ENCODE measurements around the gene ARID5B.
A peak's percentile ranks its signal among the peaks of the same experiment; 100 is the strongest.

The ARID5B gene

DNA sequence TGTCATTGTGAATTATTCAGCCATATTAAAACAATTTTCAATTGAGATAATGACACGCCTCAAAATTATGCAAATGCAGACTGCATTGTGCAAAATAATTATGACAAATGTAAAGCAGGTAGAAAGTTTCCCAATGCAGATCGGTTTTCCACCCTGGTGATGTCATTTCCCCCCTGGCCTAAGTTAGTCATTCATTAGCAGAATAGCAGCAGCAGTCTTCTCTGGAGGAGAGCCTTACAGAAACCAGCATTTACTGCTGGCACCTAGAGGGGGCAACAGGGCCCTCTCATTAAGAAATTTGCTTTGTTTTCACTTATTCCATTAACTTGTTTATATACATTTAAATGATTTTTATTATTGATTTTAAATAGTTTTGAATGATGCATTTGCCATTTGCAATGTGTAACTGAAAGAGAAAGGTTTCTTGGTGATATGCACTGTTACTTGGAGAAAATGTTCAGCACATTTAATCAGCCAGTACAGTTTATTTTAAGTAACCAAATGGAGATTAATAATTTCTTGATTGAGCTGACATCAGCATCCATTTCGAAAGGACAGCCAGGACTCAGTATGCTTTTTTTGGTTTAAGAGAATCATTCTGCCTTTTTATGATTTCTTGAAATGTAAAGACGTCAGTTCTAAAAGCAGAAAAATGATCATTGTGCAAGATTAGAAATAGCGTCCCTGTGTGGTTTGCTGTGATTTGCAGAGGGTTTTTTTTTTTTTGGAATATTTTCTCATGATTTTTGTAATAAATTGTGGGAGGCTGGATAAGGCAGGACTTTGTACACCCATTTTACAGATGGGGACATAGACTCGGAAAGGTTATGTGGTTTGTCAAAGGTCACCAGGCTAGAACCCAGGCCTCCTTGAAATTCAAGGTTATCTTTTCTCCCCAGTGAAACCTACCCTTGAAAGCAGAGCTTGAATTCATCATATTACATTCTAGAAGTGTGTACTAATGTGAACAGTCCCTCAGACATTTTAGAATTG, 3.5 kb downstream of the ARID5B start:
- DNase-seq = peak; percentile 85

- no peak for DNase-seq
Measured at GRCh38 chr10:61905837-61906561, 4.5 kb downstream of the ARID5B start.

DNA sequence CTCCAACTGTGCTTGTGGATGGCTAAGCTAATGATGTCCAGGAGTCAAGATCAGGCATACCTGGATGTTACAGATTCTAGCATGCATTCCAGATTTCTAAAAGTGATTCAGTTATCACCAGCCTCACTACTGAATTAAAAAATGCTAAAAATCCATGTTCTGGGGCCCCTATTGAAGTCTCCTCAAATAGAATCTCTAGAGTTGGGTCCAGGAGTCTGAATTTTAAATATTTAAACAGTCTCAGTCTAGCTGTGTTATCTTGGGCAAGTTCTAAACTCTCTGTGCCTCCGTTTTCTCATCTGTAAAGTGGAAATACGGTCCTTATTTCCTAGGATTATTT, 5.0 kb downstream of the ARID5B start:
- no peak for DNase-seq

DNA sequence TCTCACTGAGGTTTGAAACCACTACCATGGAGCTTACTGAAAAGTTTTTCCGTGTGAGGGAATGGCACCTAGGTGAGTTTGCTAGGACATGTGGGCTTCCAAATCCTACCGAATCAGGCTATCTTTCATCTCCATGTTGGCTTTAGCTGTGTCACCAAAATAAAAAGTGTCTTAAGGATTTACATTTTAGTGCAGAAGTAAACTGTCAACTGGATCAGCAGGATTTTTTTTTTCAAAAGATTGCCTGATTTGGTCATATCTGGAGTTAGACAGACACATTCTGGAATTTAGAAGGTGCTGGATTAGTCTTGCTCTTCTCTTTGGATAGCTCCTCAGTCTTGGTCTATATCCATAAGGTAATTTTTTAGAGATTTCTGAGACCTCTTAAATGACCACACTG, 5.5 kb downstream of the ARID5B start:
- DNase-seq = no peak

GRCh38 chr10:61907587-61907986, 6.1 kb downstream of the ARID5B start:
- DNase-seq = no peak

DNA sequence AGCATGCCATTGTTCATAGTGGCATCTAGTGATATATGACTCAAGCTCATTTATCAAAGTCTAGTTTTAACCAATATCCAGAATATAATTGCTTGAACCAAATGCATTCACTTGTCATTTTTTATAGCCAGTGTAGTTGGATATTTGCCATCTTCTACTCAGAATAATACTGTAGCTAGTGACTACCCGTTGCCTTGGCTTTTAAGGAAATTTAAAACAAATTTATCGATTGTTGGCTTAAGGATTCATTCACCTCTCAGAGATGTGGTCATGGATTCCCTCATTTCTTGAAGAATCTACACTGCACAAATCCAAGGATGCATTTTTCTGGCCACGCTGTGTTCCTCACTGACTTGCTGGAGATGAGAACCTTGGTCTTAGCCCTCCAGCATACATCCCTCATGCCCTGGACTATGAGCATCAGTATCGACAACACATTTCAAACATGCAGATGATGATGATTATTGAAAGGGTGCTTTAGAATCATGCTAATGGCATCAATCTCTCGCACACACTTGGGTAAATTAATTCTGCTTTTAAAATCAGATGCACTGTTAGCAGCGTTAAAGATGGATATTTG, 8.8 kb downstream of the ARID5B start:
- DNase-seq = no peak

GRCh38 chr10:61910894-61911293, 9.4 kb downstream of the ARID5B start:
- DNase-seq = no peak

GRCh38 chr10:61911425-61911824, 9.9 kb downstream of the ARID5B start:
- no peak for DNase-seq

- DNase-seq = no peak
Measured at GRCh38 chr10:61912981-61913380, 11.5 kb downstream of the ARID5B start.

DNA sequence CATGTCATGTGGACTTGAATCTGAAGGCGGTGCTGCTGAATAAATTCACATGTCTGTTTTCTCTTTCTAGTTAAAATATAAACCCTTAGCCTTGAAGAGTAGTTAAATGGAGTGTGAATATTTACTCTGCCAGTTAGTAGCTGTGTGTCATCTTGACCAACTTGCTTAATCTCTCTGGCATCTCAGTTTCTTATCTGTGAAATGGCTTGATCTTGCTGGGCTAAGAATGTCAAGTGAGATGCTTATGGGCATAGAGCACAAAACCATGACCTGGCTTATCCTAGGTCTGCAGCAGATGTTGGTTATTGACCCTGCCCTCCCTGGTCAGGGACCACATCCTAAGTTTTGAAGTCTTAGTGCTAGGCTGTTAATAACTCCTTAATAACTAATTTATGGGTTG, 16.6 kb downstream of the ARID5B start:
- DNase-seq = no peak

GRCh38 chr10:61918989-61919388, 17.5 kb downstream of the ARID5B start:
- DNase-seq = no peak

GRCh38 chr10:61919646-61920215, 18.2 kb downstream of the ARID5B start:
- DNase-seq = no peak

DNA sequence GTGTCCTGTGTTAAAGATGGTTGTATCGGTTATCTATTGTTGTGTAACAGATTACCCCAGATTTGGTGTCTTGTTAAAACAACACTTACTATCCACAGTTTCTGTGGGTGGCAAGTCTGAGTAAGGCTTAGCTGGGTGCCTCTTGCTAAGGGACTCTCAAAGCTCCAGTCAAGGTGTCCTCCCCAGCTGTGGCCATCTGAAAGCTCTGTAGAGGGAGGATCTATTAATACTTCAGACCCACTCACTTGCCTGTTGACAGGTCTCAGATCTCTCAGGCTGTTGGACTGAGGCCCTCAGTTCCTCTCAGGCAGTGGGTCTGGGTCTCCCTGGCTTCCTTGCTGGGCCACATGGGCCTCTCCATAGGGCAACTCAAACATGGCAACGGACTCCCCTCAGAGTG, 19.6 kb downstream of the ARID5B start:
- DNase-seq = no peak

DNA sequence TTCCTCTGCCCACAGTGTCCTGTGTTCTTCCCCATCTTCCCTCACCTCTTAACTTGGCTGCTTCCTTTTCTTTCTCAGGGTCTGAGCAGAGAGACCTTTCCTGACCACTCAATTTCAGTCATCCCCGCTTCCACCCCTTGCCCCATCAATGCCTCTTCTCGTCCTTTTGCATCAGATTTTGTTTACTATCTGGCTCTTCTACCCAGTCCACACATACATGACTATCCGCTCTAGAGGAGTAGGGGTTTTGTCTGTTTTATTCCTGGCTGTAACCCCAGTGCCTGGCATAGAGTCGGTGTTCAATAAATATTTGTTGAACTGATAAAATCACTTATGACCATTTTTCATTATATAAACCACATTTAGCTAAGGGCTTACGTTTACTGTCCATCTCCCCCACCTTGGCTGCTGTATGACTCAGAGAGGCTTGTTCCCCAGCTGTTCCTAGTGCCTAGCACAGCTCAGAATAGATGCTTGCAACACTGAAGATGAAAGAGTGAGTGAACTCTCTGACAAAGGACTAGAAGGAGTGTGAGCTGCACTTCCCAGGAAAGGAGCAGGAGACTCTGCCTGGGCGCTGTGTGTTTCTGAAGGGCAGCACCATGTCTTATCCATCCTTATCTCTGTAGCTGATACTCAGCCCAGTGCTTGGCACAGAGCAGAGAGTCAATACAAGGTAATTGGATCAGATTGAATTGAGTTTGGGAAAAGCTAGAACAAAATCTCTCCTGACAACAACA, 21.9 kb downstream of the ARID5B start:
- DNase-seq = peak; percentile 89

- no peak for DNase-seq
Measured at GRCh38 chr10:61923950-61924274, 22.4 kb downstream of the ARID5B start.

GRCh38 chr10:61929555-61929954, 28.1 kb downstream of the ARID5B start:
- DNase-seq = no peak

GRCh38 chr10:61931620-61932332, 30.3 kb downstream of the ARID5B start:
- no peak for DNase-seq

GRCh38 chr10:61933859-61934555, 32.5 kb downstream of the ARID5B start:
- no peak for DNase-seq

DNA sequence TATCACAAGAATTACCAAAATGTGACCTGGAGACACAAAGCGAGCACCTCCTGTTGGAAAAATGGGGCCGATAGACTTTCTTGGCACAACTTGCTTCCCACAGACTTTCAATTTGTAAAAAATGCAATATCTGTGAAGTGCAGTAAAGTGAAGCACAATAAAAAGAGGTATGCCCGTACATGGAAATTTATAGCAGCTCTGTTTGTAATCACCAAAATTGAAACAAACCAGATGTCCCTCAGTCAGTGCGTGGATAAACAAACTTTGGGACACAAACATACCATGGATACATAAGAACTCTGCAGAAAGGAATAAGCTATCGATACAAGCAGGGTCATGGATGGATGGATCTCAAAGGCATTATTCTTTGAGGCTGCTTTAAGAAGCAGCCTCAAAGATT, 33.6 kb downstream of the ARID5B start:
- no peak for DNase-seq

DNA sequence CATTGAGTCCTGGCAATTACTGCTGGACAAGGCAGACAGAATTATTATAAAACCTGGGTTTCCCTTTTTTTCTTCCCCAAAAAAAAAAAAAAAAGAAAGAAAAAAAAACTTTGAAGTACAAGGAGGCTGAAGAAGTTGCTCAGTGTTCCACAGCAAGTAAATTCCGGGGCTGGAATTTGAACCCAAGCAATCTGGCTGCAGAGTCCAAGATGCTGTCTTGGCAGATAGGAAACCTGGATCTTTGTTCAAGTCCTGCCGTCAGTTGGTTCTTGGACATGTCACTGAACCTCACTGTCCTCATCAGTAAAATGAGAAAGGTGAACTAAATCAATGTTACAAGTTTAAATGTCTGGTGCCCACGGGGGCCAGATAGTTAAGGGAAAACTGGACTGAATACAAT, 35.3 kb downstream of the ARID5B start:
- DNase-seq = no peak

GRCh38 chr10:61937631-61938351, 36.3 kb downstream of the ARID5B start:
- peak; percentile 80 for DNase-seq

All from HCEC 1CT (cell line).